ENCODE data around the gene KRTAP5-5. TPM values are rescaled to one million over a fixed set of nuclear protein-coding genes. Genes with fewer than 3 reads are reported as not detected.
A peak's percentile ranks its signal among the peaks of the same experiment; 100 is the strongest.
"Not testable (repeated sequence)": the region's sequence is repeated elsewhere in the genome, so short reads cannot be mapped to it uniquely, and the experiment has no call there.

The KRTAP5-5 gene
- total and polyA plus RNA-seq, 10 donors = not detected

GRCh38 chr11:1600626-1601025 lies 28.9 kb upstream of the KRTAP5-5 start:
- H3K27ac ChIP-seq = no peak overlapping the region
- no peak for DNase-seq
- 70 to 78% (median 78%) methylated on average over 5 of the region's 5 CpGs for WGBS, 5 donors
- peaks cover 0 to 15% (median 2%) of the 10 kb centered on the region in 6 donors for H3K4me1 ChIP-seq
- intact Hi-C loops (cut with DNase I; ENCODE audit: low total_unique reads) = no loop called here
- no peaks in the 10 kb centered on the region for H3K9me3 ChIP-seq
- TF ChIP-seq POLR2A (IDR thresholded peaks at IDR 0.05) = no peak
- no peak for TF ChIP-seq CTCF (IDR thresholded peaks at IDR 0.05 in 8 of 11, conservative IDR thresholded peaks at IDR 0.05 in 3 of 11)
- TF ChIP-seq POLR2AphosphoS5 (IDR thresholded peaks at IDR 0.05) = no peak
- no peak overlapping the region for H3K4me3 ChIP-seq
- H3K36me3 ChIP-seq = no peaks in the 10 kb centered on the region
- H3K27me3 ChIP-seq (replicated peaks in 1 of 7) = peaks cover 0 to 72% (median 0%) of the 10 kb centered on the region in 7 donors

GRCh38 chr11:1601663-1602062 lies 27.9 kb upstream of the KRTAP5-5 start:
- H3K9me3 ChIP-seq; H3K4me3 ChIP-seq; H3K36me3 ChIP-seq; H3K27ac ChIP-seq; DNase-seq; intact Hi-C loops (cut with DNase I; ENCODE audit: low total_unique reads); H3K4me1 ChIP-seq: not testable (repeated sequence)
- WGBS, 5 donors = 59 to 76% (median 70%) methylated on average over 3 of the region's 3 CpGs
- H3K27me3 ChIP-seq (replicated peaks in 1 of 7) = peaks cover 0 to 65% (median 0%) of the 10 kb centered on the region in 7 donors

- no peaks in the 10 kb centered on the region for H3K4me1 ChIP-seq
- no peak overlapping the region for H3K27ac ChIP-seq
- peaks cover 0 to 63% (median 0%) of the 10 kb centered on the region in 7 donors for H3K27me3 ChIP-seq (replicated peaks in 1 of 7)
- 64 to 95% (median 86%) methylated on average over 1 of the region's 1 CpG for WGBS, 5 donors
- intact Hi-C loops (cut with DNase I; ENCODE audit: low total_unique reads) = no loop called here
- DNase-seq = no peak
- no peaks in the 10 kb centered on the region for H3K36me3 ChIP-seq
- no peak overlapping the region for H3K4me3 ChIP-seq
- H3K9me3 ChIP-seq = no peaks in the 10 kb centered on the region
- TF ChIP-seq CTCF (IDR thresholded peaks at IDR 0.05 in 8 of 11, conservative IDR thresholded peaks at IDR 0.05 in 3 of 11) = no peak
- TF ChIP-seq POLR2A (IDR thresholded peaks at IDR 0.05) = no peak
- no peak for TF ChIP-seq POLR2AphosphoS5 (IDR thresholded peaks at IDR 0.05)
These were observed 25.9 kb upstream of the KRTAP5-5 start for GRCh38 chr11:1603629-1604028.

- H3K27me3 ChIP-seq (replicated peaks in 1 of 7) = peaks cover 0 to 64% (median 0%) of the 10 kb centered on the region in 7 donors
- WGBS, 5 donors = 92 to 97% (median 93%) methylated on average over 6 to 11 of the region's 11 CpGs
- peak; percentile 68 for DNase-seq
These were observed 25.4 kb upstream of the KRTAP5-5 start for GRCh38 chr11:1604181-1604580.

More at GRCh38 chr11:1604181-1604580, 25.4 kb upstream of the KRTAP5-5 start:
- H3K4me1 ChIP-seq = no peaks in the 10 kb centered on the region
- H3K27ac ChIP-seq = no peak overlapping the region
- intact Hi-C loops (cut with DNase I; ENCODE audit: low total_unique reads) = no loop called here
- no peaks in the 10 kb centered on the region for H3K36me3 ChIP-seq
- TF ChIP-seq POLR2AphosphoS5 (IDR thresholded peaks at IDR 0.05) = no peak
- no peak for TF ChIP-seq CTCF (IDR thresholded peaks at IDR 0.05 in 8 of 11, conservative IDR thresholded peaks at IDR 0.05 in 3 of 11)
- TF ChIP-seq POLR2A (IDR thresholded peaks at IDR 0.05) = no peak
- no peak overlapping the region for H3K4me3 ChIP-seq
- H3K9me3 ChIP-seq = no peaks in the 10 kb centered on the region
